Medulla oblongata (tissue), 1 donor: ENCODE measurements around the gene PDE6A.
A peak's percentile ranks its signal among the peaks of the same experiment; 100 is the strongest.
"Not testable (repeated sequence)": the region's sequence is repeated elsewhere in the genome, so short reads cannot be mapped to it uniquely, and the experiment has no call there.

Source experiments
- DNase-seq: peaks from one replicate; pipeline ENCODE4 v3.0.0-alpha.2; 2015; ENCODE audit errors: extremely low spot score

Gene PDE6A

GRCh38 chr5:149863830-149864229 lies 80.8 kb downstream of the PDE6A start:
- DNase-seq, result no peak

DNA sequence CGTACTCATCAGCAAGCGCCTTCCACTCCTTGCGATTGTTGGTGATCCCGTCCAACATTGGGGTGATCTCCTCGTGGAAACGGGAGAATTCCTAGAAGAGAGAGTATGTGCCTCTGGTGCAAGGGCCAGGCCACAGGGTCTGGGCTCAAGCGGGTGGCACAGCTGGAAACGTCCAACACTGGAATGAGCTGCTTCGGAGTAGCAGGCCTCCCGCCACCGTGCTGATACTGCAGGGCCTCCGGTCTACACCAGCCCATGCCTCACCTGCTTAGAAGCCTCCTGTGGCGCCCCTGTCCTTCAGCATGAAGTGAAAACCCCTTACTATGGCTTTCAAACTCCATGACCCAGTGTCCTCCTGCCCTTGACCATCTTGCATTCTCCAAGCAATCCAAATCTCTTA lies 81.4 kb downstream of the PDE6A start:
- DNase-seq, result no peak

DNA sequence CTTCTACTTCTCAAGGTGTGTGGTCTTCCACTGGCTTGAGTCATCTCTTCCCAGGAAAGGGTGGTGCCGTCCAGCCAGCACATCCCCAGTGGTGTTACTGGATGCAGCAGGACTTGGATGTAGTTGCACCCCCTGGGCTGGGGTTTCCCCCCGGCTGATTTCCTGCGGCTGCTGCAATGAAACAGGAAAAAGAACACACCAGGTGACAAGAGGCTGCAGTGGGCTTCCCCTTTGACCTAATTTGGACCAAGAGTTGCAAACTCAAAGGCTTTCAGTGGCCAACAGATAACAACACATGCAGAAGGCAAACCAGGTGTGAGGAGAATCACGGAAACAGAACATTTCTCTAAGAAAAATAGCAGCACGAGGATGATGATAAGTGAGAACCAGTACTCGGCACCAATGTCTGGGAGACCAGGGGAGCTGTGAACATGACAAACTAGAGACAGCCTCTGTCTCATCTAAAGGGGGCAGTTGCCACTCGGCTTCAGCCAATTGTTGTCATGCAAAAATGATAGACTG lies 83.7 kb downstream of the PDE6A start:
- no peak for DNase-seq

DNA sequence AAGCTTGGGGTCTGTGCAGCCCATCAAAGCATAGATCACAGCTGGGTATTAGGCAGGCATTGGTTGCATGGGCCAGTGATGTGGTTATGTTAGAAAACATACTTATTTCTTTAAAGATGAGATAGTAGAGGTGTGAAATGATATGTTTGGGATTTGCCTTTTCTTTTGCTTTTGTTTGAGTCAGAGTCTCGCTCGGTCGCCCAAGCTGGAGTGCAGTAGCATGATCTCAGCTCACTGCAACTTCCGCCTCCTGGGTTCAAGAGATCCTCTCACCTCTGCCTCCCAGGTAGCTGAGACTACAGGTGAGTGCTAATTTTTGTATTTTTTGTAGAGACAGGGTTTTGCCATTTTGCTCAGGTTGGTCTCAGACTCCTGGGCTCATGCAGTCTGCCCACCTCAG lies 84.8 kb downstream of the PDE6A start:
- no peak for DNase-seq

GRCh38 chr5:149858481-149858880 lies 86.1 kb downstream of the PDE6A start:
- not testable (repeated sequence) for DNase-seq

DNA sequence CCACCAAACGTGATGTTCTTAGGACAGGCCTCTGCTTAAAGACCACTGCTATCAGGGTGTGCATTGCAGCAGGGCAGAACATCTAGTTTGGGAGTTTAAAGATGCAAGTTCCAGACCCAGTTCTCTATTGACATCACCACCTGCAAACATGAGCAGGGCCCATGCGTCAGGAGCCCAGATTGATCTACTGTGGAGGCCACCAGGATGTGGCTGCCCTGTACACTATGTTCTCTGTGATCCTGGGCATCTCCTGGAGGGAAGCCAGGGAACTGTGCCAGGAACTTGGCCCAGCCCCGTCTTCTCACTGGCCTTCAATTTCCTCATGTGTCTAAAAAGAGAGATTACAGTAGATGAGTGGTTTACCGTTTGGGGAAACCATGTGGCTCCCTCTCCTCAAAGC lies 87.1 kb downstream of the PDE6A start:
- peak; percentile 63 for DNase-seq

- no peak for DNase-seq
Measured at GRCh38 chr5:149855366-149855765, 89.2 kb downstream of the PDE6A start.

DNA sequence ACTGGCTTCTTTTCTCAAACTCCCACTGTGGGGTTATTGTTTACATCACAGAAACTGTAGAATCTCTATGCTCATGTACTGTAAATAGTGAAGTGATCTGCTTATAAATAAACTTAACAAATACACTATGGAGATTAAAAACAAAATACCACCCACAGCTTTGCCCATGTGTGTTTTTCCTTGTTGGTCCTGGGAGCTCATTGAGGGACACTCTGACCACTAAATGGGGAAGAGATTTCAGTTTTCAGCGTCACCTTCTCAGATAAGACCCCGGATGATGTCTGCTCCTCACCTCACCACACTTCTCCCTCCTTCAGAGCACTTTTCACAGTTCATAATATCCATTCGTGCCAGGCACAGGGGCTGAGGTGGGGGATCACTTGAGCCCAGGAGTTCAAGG lies 89.7 kb downstream of the PDE6A start:
- no peak for DNase-seq

DNA sequence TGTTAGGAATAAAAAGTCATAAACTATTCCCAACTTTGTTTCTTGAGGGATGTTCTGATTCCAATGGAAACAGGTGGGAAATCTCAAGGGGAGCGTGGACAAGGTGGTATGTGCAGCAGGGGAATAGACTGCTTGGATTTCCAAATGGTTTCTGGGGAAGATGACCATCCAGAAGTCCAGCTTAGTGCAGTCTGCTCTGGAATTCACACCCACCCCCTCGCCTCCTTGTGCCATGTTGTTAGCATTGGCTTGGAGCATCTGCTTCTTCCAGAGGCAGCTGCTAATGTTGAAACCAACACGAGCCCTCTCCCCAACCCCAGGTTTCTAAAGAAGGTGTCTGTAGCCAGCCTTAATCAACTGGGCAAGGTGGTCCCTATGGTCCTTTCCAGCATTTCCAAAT lies 90.9 kb downstream of the PDE6A start:
- no peak for DNase-seq

DNA sequence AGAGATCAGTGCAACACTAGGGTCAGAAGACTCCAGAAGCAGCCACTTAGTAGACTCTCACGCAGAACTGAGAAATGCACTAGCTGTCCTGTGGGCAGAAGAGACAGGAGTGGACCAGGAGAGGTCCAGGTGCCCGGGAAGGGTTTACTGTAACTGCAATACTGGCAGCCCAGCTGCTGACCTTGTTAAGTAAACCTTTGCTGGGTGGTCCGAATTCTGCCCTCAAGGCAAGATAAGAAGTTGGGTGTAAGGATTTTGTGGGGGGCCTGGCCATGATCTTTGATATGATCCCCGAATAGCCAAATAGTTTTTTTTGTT lies 91.3 kb downstream of the PDE6A start:
- no peak for DNase-seq

GRCh38 chr5:149852641-149853330 lies 91.8 kb downstream of the PDE6A start:
- peak; percentile 90 for DNase-seq

DNA sequence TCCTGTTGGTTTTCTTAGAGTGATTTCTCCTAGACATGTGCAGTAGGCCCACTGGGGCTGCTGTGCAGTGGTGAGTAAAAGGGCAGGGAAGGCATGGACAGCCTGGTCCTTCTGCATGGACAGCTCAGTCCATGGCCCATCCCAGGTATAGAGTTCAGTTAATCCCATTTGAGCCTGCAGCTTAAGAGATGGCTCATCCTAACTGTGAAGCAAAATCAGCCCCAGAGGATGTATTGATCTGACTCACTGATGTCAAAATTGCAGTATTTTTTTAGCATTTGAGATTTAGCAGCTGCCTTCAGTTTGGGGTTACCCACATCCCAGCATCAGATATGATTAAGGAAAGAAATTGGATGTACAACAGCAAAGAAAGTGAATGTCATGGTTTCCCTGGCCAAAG lies 93.4 kb downstream of the PDE6A start:
- no peak for DNase-seq

DNA sequence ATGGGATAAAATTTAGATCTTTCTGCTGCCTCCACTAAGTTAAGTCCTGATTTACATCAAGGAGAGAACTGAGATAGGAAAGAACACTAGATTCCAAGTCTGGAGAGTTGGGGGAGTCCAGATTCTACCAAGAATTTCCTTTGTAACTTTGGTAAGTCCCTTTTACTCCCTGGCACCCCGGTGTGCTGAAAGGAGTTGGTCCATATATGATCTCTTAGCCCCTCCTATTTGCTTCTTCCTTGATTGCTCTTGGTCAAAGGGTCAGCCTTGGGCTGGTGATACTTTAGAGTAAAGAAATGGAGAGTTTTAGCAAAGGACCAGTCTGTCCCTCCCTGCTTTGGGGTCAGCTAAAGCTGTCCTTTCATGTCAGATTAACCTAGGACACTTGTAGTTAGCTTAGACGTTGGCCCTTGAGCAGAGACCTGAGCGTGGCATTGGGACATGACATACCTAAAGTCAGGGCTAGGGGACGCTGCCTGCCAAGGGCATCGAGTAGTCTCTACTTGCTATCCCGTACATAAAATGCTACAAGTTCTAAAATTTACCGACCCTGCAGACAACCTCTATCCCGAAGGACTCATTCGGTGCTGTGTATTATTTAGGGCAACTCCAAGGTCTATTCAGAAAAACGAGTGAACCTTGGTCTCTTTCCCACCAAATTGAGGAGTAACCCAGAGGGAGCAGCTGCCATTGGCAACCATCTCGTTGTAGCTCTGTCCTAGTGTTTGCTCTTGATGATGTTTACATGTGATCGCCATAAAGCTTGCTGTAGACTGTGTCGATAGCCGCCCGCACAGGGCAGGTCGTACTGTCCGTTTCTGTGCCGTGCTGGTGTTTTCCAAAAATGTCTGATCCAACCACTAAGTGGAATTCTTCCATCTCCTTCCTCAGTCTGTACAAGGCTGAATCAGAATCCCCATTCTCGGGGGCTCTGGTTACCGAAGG lies 94.4 kb downstream of the PDE6A start:
- no peak for DNase-seq

- no peak for DNase-seq
Measured at GRCh38 chr5:149849280-149849965, 95.2 kb downstream of the PDE6A start.

DNA sequence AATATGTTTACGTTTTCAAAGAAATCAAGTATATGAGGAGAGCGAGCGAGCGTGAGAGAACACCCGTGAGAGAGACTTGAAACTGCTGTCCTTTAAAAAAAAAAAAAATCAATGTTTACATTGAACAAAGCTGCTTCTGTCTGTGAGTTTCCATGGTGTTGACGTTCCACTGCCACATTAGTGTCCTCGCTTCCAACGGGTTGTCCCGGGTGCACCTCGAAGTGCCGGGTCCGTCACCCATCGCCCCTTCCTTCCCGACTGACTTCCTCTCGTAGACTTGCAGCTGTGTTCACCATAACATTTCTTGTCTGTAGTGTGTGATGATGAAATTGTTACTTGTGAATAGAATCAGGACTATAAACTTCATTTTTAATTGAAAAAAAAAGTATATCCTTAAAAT lies 97.0 kb downstream of the PDE6A start:
- DNase-seq, result no peak

DNA sequence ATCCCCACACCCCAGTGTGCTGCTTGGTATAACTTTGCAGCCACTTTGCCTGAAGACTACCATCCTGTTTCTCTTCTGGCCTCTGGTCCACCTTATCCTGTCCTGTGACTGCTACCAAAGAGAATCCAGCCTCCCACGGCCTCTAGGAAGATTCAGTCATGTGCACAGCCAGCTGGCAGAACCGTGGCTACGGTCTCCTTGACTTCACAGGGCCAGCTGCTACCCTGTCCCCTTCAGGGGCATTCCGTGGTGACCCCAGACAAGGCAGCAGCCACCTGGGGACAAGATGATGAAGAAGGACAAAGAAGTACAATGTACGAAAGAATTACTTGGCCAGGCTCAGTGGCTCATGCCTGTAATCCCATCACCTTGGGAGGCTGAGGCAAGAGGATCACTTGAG lies 98.6 kb downstream of the PDE6A start:
- DNase-seq, result no peak

- no peak for DNase-seq
Measured at GRCh38 chr5:149845601-149846000, 99.0 kb downstream of the PDE6A start.

DNA sequence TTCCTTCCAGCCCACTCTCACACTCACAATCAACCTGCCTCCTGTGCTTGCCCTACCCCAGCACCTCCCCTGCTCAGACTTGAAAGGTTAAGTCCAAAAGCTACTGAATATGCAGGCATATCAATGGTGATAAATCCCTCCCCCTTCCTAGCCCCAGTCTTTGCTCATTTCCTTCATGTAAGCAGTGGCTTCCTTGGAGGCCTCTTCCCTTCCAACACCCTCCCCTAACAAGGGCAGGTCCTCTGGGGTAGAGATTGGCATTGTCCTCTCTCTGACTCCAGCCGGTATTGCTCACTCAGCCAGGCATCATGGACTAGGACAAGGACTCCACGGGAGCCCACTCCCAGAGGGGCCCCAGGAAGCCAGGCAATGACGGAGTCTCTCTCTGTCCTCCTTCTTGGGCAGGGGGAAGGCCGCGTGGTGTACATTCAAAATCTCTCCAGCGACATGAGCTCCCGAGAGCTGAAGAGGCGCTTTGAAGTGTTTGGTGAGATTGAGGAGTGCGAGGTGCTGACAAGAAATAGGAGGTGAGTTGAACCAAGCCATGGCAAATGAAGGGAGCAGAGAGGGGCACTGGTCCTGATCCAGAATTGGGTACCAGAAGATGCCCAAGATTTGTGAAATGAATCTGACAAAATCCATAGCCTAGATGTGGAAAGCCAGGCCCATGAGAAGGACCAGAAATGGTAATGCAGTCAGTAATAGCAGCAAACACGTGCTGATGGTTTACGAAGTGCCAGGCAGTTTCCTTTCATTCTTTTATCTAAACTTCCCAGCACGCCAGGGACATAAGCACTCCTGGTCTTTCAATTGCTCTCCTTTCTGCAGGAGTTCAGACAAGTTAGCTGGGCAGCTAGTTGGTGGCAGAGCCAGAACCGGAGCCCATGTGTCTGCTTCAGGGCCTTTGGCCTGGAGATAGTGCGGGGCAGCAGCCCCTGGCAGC lies 102.5 kb downstream of the PDE6A start:
- DNase-seq, result no peak

DNA sequence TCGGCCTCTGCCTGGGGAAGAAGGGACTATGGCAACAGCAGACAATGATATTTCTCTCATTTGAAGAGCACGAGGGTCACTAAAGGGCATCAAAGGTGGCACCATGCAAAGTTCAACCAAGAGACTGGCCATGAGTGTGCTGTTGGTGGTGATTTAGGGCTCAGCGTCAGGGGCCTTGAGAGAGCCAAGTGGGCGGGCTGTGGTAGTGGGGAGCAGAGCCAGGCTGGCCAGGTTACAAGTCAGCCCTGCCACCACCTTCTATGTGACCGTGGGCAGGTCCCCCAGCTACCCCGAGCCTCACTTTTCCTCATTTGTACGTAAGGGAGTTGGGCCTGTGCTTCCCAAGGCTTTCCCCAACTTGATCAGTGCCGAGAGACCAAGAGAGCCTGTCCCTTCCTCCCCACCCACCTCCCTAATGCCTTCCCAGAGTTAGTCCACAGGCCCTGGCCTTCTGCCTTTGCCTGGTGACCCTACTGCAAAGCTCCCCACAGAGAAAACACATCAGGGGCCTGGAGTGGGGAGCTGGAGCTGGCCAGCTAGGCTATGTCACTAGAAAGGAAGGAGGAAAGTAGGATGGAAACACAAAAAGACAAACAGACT lies 104.3 kb downstream of the PDE6A start:
- no peak for DNase-seq

GRCh38 chr5:149839761-149840160 lies 104.8 kb downstream of the PDE6A start:
- DNase-seq, result no peak
